B cell (primary cell): ENCODE results near the gene DDB1. TPM values are rescaled to one million over a fixed set of nuclear protein-coding genes. Genes with fewer than 3 reads are reported as not detected.

Source experiments
- ATAC-seq: fragments of 200-7000 bp; cut with Tn5 transposase; one replicate; pipeline ENCODE4 v1.10.0; 2021; ENCODE audit warnings: low read depth, mild to moderate bottlenecking, moderate number of reproducible peaks, moderate library complexity
- CTCF ChIA-PET: fragments of 350-600 bp; sonication (Branson Sonifier 250); formaldehyde crosslinking; loops from one replicate; lab custom pipeline; 2021; ENCODE audit warnings: antibody characterized with exemption, inconsistent platforms; lab: Charles Lee
- POLR2A ChIA-PET: fragments of 350-600 bp; sonication (Branson Sonifier 250); formaldehyde crosslinking; loops from one replicate; lab custom pipeline; 2021; ENCODE audit warnings: antibody characterized with exemption; lab: Charles Lee
- DNase-seq: peaks from one replicate; pipeline ENCODE4 v3.0.0; 2013
- H2AFZ ChIP-seq: 2 replicates; pipeline ENCODE4 v1.6.1; 2012; ENCODE audit warnings: mild to moderate bottlenecking, low read depth, low read length; ENCODE audit not compliant: insufficient read depth, poor library complexity, severe bottlenecking
- H3K27ac ChIP-seq, 2 donors: 1 replicate in 1 of 2; 2 replicates in 1 of 2; pipeline ENCODE4 v1.5.1; 2012 to 2013; ENCODE audit warnings: low read length in 2 of 2, mild to moderate bottlenecking in 2 of 2, moderate library complexity in 1 of 2
- H3K27me3 ChIP-seq, 4 experiments: fragments of 200-600 bp in 1 of 4; sonication (generic) in 1 of 4; replicated peaks in 1 of 4; 1 replicate in 2 of 4; 2 replicates in 2 of 4; pipeline versions ENCODE4 v1.6.1 to v1.7.0; 2013 to 2016; ENCODE audit warnings: low read length in 3 of 4, mild to moderate bottlenecking in 2 of 4, mixed read lengths in 1 of 4, moderate library complexity in 1 of 4; ENCODE audit not compliant: insufficient read depth in 4 of 4, control insufficient read depth in 3 of 4; ENCODE audit errors: control extremely low read depth in 1 of 4
- H3K36me3 ChIP-seq, 2 experiments: replicated peaks in 1 of 2; 1 replicate in 1 of 2; 2 replicates in 1 of 2; pipeline versions ENCODE4 v1.6.1 to v1.7.1; 2013; ENCODE audit warnings: low read length in 1 of 2; ENCODE audit not compliant: insufficient read depth in 2 of 2, control insufficient read depth in 1 of 2; ENCODE audit errors: control extremely low read depth in 1 of 2, extremely low read depth in 1 of 2
- H3K4me1 ChIP-seq, 2 donors: fragments of 200-600 bp in 1 of 2; sonication (generic) in 1 of 2; 1 replicate in 1 of 2; 2 replicates in 1 of 2; pipeline versions ENCODE4 v1.5.1 to v1.6.1; 2013 to 2017; ENCODE audit warnings: low read length in 2 of 2; ENCODE audit not compliant: control insufficient read depth in 2 of 2, insufficient read depth in 2 of 2
- H3K4me2 ChIP-seq: replicated peaks from 2 replicates; pipeline ENCODE3; 2012; ENCODE audit warnings: mild to moderate bottlenecking, low read depth, low read length; ENCODE audit not compliant: poor library complexity, severe bottlenecking
- H3K4me3 ChIP-seq, 5 experiments: fragments of 200-600 bp in 1 of 5; sonication (generic) in 1 of 5; 1 replicate in 3 of 5; 2 replicates in 2 of 5; pipeline versions ENCODE4 v1.5.1 to v1.7.0; 2011 to 2016; ENCODE audit warnings: low read length in 4 of 5, mild to moderate bottlenecking in 4 of 5, low read depth in 2 of 5, control low read depth in 1 of 5, moderate library complexity in 1 of 5; ENCODE audit not compliant: insufficient read depth in 1 of 5; ENCODE audit errors: control extremely low read depth in 1 of 5, extremely low read depth in 1 of 5
- H3K79me2 ChIP-seq: fragments of 200-600 bp; sonication (generic); one replicate; pipeline ENCODE4 v1.6.0; 2016; ENCODE audit warnings: low read length; ENCODE audit not compliant: control insufficient read depth, insufficient read depth
- H3K9ac ChIP-seq: fragments of 200-600 bp; sonication (generic); 2 replicates; pipeline ENCODE4 v1.6.1; 2017; ENCODE audit warnings: mild to moderate bottlenecking, low read length, moderate library complexity
- H3K9me3 ChIP-seq, 3 donors: one replicate each; pipeline versions ENCODE4 v1.6.1 to v1.7.1; 2013; ENCODE audit warnings: low read length in 2 of 3; ENCODE audit not compliant: control insufficient read depth in 2 of 3, insufficient read depth in 1 of 3; ENCODE audit errors: control extremely low read depth in 1 of 3
- H4K20me1 ChIP-seq: 2 replicates; pipeline ENCODE4 v1.6.0; 2012; ENCODE audit warnings: mild to moderate bottlenecking, low read length; ENCODE audit not compliant: insufficient read depth, control insufficient read depth, poor library complexity, severe bottlenecking
- H3K27ac Mint-ChIP-seq: one replicate; pipeline ENCODE4 v1.8.0; 2021; ENCODE audit warnings: mixed read lengths
- H3K27me3 Mint-ChIP-seq: one replicate; pipeline ENCODE4 v1.8.0; 2021; ENCODE audit warnings: mixed read lengths
- H3K4me1 Mint-ChIP-seq: one replicate; pipeline ENCODE4 v1.8.0; 2021; ENCODE audit warnings: mixed read lengths
- H3K4me3 Mint-ChIP-seq: one replicate; pipeline ENCODE4 v1.8.0; 2021; ENCODE audit warnings: mixed read lengths
- H3K9me3 Mint-ChIP-seq: one replicate; pipeline ENCODE4 v1.8.0; 2022; ENCODE audit warnings: mixed read lengths; ENCODE audit not compliant: insufficient read depth
- EZH2 ChIP-seq: IDR thresholded peaks from 2 replicates; pipeline ENCODE4 v1.6.1; 2012; ENCODE audit warnings: borderline replicate concordance, low read depth, mild to moderate bottlenecking, moderate library complexity, low read length; ENCODE audit not compliant: insufficient read depth, poor library complexity, severe bottlenecking
- WGBS: methylation state at CpG from one replicate; pipeline ENCODE4 v1.1.5; 2013; ENCODE audit warnings: missing lambda C conversion rate; ENCODE audit not compliant: insufficient coverage; 5-methylcytosine and 5-hydroxymethylcytosine counted together
- intact Hi-C: fragments of 100-400 bp; cut with micrococcal nuclease; formaldehyde crosslinking; loops from one replicate; pipeline ENCODE4 v1.10.0; 2022
- polyA plus RNA-seq: library from polyadenylated mRNA; depleted of rRNA; stranded (reverse); fragments of >200 nt; gene quantifications from 2 replicates; pipeline ENCODE4 v1.2.3, GENCODE V29; 2012
- total RNA-seq, 2 donors: library from RNA; stranded (reverse); fragments of 120-200 nt in 1 of 2; gene quantifications; 1 replicate in 1 of 2; 2 replicates in 1 of 2; pipeline versions ENCODE4 v1.2.3 to v1.2.4, GENCODE V29; 2013 to 2022
- TF ChIP-seq, protein P1 (sequence below): fragments of 200-600 bp; IDR thresholded peaks from one replicate; pipeline ENCODE4 v1.8.0; 2022; ENCODE audit warnings: antibody characterized with exemption, mild to moderate bottlenecking

Gene DDB1
- total and polyA plus RNA-seq, 2 donors (not counting 1 experiment from before 2014, with no cell fraction given) = 52.4 to 155 TPM

DNA sequence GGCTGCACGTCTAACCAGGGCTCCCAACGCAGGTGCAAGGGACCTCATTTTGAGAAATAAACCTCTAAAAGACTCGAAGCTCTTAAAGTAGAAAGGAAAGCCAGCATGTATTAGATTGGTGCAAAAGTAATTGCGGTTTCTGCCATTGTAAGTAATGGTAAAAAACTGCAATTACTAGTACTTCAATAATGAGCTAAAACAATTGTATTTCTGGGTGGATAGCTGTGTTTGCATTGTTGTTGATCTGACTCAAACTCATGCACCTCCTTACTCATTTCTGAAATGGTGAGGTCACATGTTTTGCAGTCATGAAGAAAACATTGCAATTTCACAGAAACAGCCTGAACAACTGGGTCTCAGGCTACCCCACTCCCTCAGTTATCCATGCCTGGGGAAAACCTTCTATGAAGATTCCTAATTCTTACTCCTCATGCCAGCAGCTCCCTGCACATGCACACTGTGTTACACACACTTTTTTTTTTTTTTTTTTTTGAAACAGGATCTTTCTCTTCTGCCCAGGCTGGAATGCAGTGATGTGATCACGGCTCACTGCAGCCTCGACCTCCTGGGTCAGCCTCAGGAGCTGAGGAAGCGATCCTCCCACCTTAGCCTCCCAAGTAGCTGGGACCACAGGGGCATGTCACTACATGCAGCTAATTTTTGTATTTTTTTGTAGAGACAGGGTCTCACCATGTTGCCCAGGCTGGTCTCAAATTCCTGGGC, 62.4 kb downstream of the DDB1 start:
- Mint-ChIP-seq H3K27me3 (no peaks in the 10 kb centered on the region), H3K4me1 (no peaks in the 10 kb centered on the region), H3K4me3 (no peak overlapping the region), H3K9me3 (no peaks in the 10 kb centered on the region), H3K27ac (no peak overlapping the region)
- no peaks in the 10 kb centered on the region for H4K20me1 ChIP-seq
- H3K4me2 ChIP-seq = no peak overlapping the region
- H3K4me3 ChIP-seq = no peak overlapping the region
- 94% methylated on average over 3 of the region's 7 CpGs for WGBS
- no peaks in the 10 kb centered on the region for H3K36me3 ChIP-seq
- DNase-seq (no peak), ATAC-seq (no peak)
- no peaks in the 10 kb centered on the region for H3K27me3 ChIP-seq
- intact Hi-C loops = loop anchor here (2.0 kb wide), 1 partner anchor 46 kb away; no protein-coding TSS in a partner anchor
- H2AFZ ChIP-seq = no peak overlapping the region
- H3K9me3 ChIP-seq = no peaks in the 10 kb centered on the region
- H3K9ac ChIP-seq = no peak overlapping the region
- H3K79me2 ChIP-seq = no peaks in the 10 kb centered on the region
- H3K27ac ChIP-seq = no peak overlapping the region
- H3K4me1 ChIP-seq = no peaks in the 10 kb centered on the region
- ChIA-PET CTCF (no interaction called here), POLR2A (no interaction called here)
- TF ChIP-seq, protein P1, sequence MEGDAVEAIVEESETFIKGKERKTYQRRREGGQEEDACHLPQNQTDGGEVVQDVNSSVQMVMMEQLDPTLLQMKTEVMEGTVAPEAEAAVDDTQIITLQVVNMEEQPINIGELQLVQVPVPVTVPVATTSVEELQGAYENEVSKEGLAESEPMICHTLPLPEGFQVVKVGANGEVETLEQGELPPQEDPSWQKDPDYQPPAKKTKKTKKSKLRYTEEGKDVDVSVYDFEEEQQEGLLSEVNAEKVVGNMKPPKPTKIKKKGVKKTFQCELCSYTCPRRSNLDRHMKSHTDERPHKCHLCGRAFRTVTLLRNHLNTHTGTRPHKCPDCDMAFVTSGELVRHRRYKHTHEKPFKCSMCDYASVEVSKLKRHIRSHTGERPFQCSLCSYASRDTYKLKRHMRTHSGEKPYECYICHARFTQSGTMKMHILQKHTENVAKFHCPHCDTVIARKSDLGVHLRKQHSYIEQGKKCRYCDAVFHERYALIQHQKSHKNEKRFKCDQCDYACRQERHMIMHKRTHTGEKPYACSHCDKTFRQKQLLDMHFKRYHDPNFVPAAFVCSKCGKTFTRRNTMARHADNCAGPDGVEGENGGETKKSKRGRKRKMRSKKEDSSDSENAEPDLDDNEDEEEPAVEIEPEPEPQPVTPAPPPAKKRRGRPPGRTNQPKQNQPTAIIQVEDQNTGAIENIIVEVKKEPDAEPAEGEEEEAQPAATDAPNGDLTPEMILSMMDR = no peak
- no peak for TF ChIP-seq EZH2

DNA sequence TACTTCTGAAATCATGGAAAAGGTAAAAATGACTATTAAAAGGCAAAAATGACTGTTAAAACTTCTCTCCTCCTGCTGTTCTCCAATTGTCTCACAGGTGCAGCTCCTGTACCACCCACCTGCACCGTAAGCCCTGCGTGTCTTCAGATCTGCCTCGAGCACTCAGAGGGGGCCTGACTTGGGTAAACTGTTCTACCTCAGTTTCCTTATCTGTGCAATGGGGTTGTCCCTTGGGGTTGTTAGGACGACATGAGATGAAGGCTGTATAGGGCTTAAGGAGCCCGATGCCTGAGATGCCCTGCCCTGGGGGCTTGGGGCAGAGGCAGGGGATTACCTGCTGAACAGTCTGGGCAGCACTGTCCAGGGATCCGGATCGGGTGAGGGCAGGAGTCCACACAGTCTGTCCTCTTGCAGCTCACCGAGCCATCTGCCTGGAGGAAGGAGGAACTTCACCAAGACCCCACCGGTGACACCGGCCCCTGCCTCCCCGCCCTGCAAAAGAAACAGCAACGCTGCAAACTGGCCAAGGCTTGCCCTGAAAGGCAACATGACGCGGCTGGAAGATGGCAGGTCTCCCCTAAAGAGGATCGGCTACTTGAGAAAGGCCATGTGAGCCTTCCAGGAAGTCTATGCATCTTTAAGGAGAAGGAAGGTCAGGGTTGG, 64.2 kb downstream of the DDB1 start:
- no peaks in the 10 kb centered on the region for H3K4me1 Mint-ChIP-seq
- H3K27me3 Mint-ChIP-seq = no peaks in the 10 kb centered on the region
- H4K20me1 ChIP-seq = no peaks in the 10 kb centered on the region
- no peak overlapping the region for H3K9ac ChIP-seq
- H2AFZ ChIP-seq = no peak overlapping the region
- no peaks in the 10 kb centered on the region for H3K4me1 ChIP-seq
- TF ChIP-seq, protein P1 = no peak
- TF ChIP-seq EZH2 = no peak
- no peak for DNase-seq
- no peak overlapping the region for H3K4me3 ChIP-seq
- H3K27ac ChIP-seq = no peak overlapping the region
- POLR2A ChIA-PET = no interaction called here
- no peaks in the 10 kb centered on the region for H3K9me3 Mint-ChIP-seq
- H3K4me2 ChIP-seq = no peak overlapping the region
- intact Hi-C loops = no loop called here
- CTCF ChIA-PET = no interaction called here
- no peak overlapping the region for H3K27ac Mint-ChIP-seq
- H3K27me3 ChIP-seq = no peaks in the 10 kb centered on the region
- no peaks in the 10 kb centered on the region for H3K9me3 ChIP-seq
- WGBS = 97% methylated on average over 13 of the region's 15 CpGs
- no peaks in the 10 kb centered on the region for H3K79me2 ChIP-seq
- H3K36me3 ChIP-seq = no peaks in the 10 kb centered on the region
- ATAC-seq = no peak
- no peak overlapping the region for H3K4me3 Mint-ChIP-seq
